Gastrocnemius medialis (tissue), 4 donors: Measurements from ENCODE around the gene ARFGAP1. TPM values are rescaled to one million over a fixed set of nuclear protein-coding genes. Genes with fewer than 3 reads are reported as not detected.

Source experiments
- ATAC-seq, 2 donors: fragments of 150-250 bp; one replicate each; pipeline ENCODE4 v1.9.1; 2016
- DNase-seq, 2 donors: peaks; one replicate each; pipeline ENCODE4 v3.0.0-alpha.2; 2019
- H3K27ac ChIP-seq, 4 donors: fragments of 200-600 bp; sonication (generic); 1 replicate in 1 of 4; 2 replicates in 3 of 4; pipeline ENCODE4 v1.5.1; 2016 to 2018; ENCODE audit warnings: mild to moderate bottlenecking in 2 of 4, moderate library complexity in 1 of 4
- H3K27me3 ChIP-seq, 3 donors: fragments of 200-600 bp; sonication (generic) in 2 of 3; 1 replicate in 1 of 3; 2 replicates in 2 of 3; pipeline versions ENCODE4 v1.5.1 to v1.6.0; 2016 to 2019; ENCODE audit warnings: mild to moderate bottlenecking in 1 of 3, moderate library complexity in 1 of 3
- H3K36me3 ChIP-seq, 2 donors: fragments of 200-600 bp; sonication (generic) in 1 of 2; one replicate each; pipeline ENCODE4 v1.5.1; 2017 to 2018
- H3K4me1 ChIP-seq, 2 donors: fragments of 200-600 bp; sonication (generic) in 1 of 2; one replicate each; pipeline ENCODE4 v1.5.1; 2016 to 2017; ENCODE audit warnings: mild to moderate bottlenecking in 2 of 2
- H3K4me3 ChIP-seq, 4 donors: fragments of 200-600 bp; sonication (generic) in 3 of 4; 1 replicate in 1 of 4; 2 replicates in 3 of 4; pipeline ENCODE4 v1.5.1; 2016 to 2019; ENCODE audit warnings: mild to moderate bottlenecking in 2 of 4
- H3K9me3 ChIP-seq, 3 donors: fragments of 200-600 bp; sonication (generic) in 2 of 3; 1 replicate in 1 of 3; 2 replicates in 2 of 3; pipeline ENCODE4 v1.5.1; 2016 to 2019
- POLR2A ChIP-seq, 2 donors: fragments of 450-650 bp; IDR thresholded peaks; one replicate each; pipeline ENCODE4 v1.6.1; 2017; ENCODE audit warnings: antibody characterized with exemption in 2 of 2, mild to moderate bottlenecking in 2 of 2, moderate library complexity in 2 of 2
- in situ Hi-C, 4 donors: fragments of 200-750 bp; cut with MboI; loops; one replicate each; pipeline versions ENCODE4 v1.15.0 to v1.8.0; 2017; ENCODE audit warnings: low sequenced_read_pairs in 4 of 4
- intact Hi-C: fragments of 100-400 bp; cut with DNase I; formaldehyde crosslinking; loops from one replicate; pipeline ENCODE4 v1.15.1; 2023; ENCODE audit warnings: low total_unique reads
- total RNA-seq, 4 donors: library from RNA; depleted of rRNA; stranded (reverse); fragments of >200 nt; gene quantifications; one replicate each; pipeline versions ENCODE4 v1.1.0 to v1.2.3, GENCODE V29; 2016
- TF ChIP-seq, protein P1 (sequence below), 5 experiments: fragments of 450-650 bp in 3 of 5; fragments of 200-600 bp in 2 of 5; sonication (generic) in 2 of 5; IDR thresholded peaks in 4 of 5; conservative IDR thresholded peaks in 1 of 5; 1 replicate in 4 of 5; 2 replicates in 1 of 5; pipeline ENCODE4 v1.5.1; 2016 to 2019; ENCODE audit warnings: antibody characterized with exemption in 5 of 5, mild to moderate bottlenecking in 3 of 5, moderate library complexity in 3 of 5

The ARFGAP1 gene
- total RNA-seq, 4 donors from 2014 or later: 15.2 to 24.4 (median 18.0) TPM

DNA sequence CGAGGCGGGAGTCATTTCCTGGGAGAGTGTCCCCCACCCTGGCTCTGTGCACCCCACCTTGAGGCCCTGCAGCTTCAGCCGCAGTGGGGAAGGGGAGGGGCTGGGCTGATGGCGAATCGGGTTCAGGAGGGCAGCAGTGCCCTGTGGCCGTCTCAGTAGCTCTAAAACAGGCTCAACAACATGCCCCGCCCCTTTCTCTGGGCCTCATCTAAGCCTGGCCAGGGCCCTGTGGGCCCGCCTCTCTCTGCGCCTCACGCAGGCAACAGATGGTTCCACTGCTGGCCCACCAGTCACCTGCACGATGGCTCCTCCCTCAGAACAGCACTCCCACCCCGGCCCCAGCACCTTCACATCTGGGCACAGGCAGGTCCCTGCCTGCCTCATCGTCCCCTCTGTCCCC is 58.3 kb downstream of the ARFGAP1 start:
- TF ChIP-seq, protein P1, sequence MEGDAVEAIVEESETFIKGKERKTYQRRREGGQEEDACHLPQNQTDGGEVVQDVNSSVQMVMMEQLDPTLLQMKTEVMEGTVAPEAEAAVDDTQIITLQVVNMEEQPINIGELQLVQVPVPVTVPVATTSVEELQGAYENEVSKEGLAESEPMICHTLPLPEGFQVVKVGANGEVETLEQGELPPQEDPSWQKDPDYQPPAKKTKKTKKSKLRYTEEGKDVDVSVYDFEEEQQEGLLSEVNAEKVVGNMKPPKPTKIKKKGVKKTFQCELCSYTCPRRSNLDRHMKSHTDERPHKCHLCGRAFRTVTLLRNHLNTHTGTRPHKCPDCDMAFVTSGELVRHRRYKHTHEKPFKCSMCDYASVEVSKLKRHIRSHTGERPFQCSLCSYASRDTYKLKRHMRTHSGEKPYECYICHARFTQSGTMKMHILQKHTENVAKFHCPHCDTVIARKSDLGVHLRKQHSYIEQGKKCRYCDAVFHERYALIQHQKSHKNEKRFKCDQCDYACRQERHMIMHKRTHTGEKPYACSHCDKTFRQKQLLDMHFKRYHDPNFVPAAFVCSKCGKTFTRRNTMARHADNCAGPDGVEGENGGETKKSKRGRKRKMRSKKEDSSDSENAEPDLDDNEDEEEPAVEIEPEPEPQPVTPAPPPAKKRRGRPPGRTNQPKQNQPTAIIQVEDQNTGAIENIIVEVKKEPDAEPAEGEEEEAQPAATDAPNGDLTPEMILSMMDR (IDR thresholded peaks at IDR 0.05 in 4 of 5, conservative IDR thresholded peaks at IDR 0.05 in 1 of 5): no peak
- no peak for TF ChIP-seq POLR2A (IDR thresholded peaks at IDR 0.05)
- H3K27ac ChIP-seq: no peak overlapping the region
- ATAC-seq (no peak), DNase-seq (no peak)
- intact Hi-C loops: no loop called here
- H3K27me3 ChIP-seq: peaks cover 19 to 31% (median 22%) of the 10 kb centered on the region in 3 donors
- H3K4me1 ChIP-seq: no peaks in the 10 kb centered on the region
- no peaks in the 10 kb centered on the region for H3K9me3 ChIP-seq
- no peaks in the 10 kb centered on the region for H3K36me3 ChIP-seq
- in situ Hi-C loops: no loop called here
- H3K4me3 ChIP-seq: no peak overlapping the region

DNA sequence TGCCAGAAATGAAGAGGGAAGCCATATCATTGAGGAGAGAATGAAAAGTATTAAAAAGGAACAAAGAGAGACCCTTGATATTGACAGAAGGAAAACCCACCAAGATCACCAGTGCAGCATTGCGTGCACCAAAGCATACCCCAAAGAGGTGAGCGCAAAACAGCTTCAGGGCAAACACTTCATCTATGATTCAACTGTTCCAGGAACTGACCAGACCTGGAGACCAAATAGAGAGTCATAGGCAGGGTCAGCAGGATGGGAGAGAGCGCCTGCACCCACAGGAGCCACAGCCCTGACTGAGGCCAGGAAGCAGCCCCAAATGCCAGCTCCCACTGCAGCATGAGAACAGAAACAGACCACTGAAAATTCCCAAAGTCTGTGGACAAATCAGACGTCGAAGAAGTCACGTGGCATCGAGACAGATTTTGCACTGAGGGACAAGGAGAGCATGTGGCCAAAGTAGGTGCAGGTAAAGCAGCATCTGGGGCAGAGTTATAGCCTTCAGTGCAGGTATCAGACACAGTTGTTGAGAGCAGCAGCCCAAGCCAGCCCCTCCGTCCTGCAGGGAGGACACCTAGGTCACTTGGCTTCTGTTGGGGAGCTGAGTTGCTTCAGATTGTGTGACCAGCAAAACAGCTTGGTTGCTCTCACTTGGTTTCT is 59.3 kb downstream of the ARFGAP1 start:
- DNase-seq (no peak), ATAC-seq (no peak)
- no peaks in the 10 kb centered on the region for H3K9me3 ChIP-seq
- in situ Hi-C loops: no loop called here
- H3K4me1 ChIP-seq: no peaks in the 10 kb centered on the region
- intact Hi-C loops: no loop called here
- H3K36me3 ChIP-seq: no peaks in the 10 kb centered on the region
- no peak for TF ChIP-seq POLR2A (IDR thresholded peaks at IDR 0.05)
- TF ChIP-seq, protein P1 (IDR thresholded peaks at IDR 0.05 in 4 of 5, conservative IDR thresholded peaks at IDR 0.05 in 1 of 5): no peak
- H3K27me3 ChIP-seq: peaks cover 23 to 33% (median 26%) of the 10 kb centered on the region in 3 donors
- H3K27ac ChIP-seq: no peak overlapping the region
- H3K4me3 ChIP-seq: no peak overlapping the region

DNA sequence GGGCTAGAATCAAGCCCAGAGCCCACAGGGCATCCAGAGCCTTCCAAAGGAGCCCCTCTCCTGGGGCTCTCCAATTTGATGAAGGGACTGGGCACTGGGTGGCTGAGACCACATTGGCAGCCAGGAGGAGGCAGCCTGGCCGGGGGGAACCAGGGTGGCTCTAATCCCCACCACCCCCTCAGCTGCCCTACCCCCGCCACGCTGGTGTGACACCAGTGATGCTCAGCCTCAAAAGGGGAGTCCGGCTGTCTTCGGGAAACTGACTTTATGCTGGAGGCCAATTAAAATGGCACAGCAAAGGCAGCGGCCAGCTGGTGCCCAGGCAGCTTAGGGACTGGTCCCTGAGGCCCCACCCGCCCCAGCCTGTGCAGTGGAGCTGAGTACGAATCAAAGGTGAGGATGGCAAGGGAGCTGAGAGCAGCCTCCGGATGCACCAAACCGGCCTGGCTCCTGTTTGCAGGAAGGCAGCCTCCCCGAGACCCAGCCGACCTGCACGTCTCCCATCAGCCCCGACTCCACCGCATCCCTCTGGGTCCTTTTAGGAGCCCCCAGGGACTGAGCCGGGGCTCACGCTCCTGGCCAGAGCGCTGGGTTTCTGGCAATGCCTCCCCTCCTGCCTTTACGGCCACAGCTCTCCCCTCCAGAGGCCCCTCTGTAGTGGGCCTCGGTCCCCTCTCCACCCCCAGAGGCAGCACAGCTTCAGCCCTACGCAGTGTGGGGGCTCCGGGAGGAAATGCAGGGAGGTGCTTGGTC is 60.1 kb downstream of the ARFGAP1 start:
- Histone ChIP-seq H3K4me3 (no peak overlapping the region), H3K27me3 (peaks cover 30 to 41% (median 31%) of the 10 kb centered on the region in 3 donors), H3K4me1 (no peaks in the 10 kb centered on the region), H3K9me3 (no peaks in the 10 kb centered on the region), H3K36me3 (no peaks in the 10 kb centered on the region), H3K27ac (no peak overlapping the region)
- in situ Hi-C loops (no loop called here), intact Hi-C loops (no loop called here)
- DNase-seq (no peak), ATAC-seq (no peak)
- TF ChIP-seq POLR2A (IDR thresholded peaks at IDR 0.05): no peak
- TF ChIP-seq, protein P1 (IDR thresholded peaks at IDR 0.05 in 4 of 5, conservative IDR thresholded peaks at IDR 0.05 in 1 of 5): no peak

DNA sequence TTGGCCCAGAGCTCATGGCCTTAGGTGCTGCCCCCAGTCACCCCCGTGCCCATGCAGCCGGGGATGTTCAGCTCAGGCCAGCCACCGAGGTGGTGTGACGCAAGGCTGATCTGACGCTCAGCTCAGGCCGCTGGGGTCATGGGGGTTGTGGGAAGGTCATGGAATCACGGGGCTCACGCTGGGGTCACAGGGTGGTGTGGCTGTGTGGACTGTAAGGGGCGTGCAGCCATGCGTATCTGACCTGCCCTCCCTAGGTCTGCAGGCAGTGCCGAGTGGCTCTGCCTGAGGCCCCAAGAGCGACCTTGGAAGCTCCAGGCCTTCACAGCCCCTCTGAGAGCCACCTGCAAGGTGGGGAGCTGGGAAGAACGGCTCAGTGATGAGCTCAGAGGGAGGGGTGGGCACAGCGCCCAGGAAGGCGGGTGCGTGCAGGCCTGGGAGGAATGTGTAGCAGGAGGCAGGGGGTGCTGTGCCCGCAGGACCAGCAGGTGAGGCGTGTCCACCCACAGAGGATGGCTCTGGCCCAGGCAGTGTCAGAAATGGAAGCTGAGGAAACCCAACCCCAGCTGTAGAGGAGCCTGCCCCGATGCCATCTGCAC is 60.7 kb downstream of the ARFGAP1 start:
- Histone ChIP-seq H3K36me3 (no peaks in the 10 kb centered on the region), H3K27me3 (peaks cover 30 to 46% (median 36%) of the 10 kb centered on the region in 3 donors), H3K4me1 (no peaks in the 10 kb centered on the region), H3K9me3 (no peaks in the 10 kb centered on the region), H3K27ac (no peak overlapping the region), H3K4me3 (no peak overlapping the region)
- TF ChIP-seq POLR2A (IDR thresholded peaks at IDR 0.05): no peak
- TF ChIP-seq, protein P1 (IDR thresholded peaks at IDR 0.05 in 4 of 5, conservative IDR thresholded peaks at IDR 0.05 in 1 of 5): no peak
- ATAC-seq (no peak), DNase-seq (no peak)
- in situ Hi-C loops (no loop called here), intact Hi-C loops (no loop called here)
